Fibroblast of lung (primary cell): Measurements from ENCODE around the gene ZNF511. TPM values are rescaled to one million over a fixed set of nuclear protein-coding genes. Genes with fewer than 3 reads are reported as not detected.
A peak's percentile ranks its signal among the peaks of the same experiment; 100 is the strongest.

Source experiments
- DNase-seq, 2 donors: peaks; one replicate each; pipeline versions ENCODE4 v3.0.0 to v3.0.0-alpha.2; 2010; ENCODE audit warnings: low read depth in 2 of 2
- H2AFZ ChIP-seq: 2 replicates; pipeline ENCODE4 v1.5.1; 2012; ENCODE audit warnings: low read length, control low read depth, inconsistent platforms
- H3K27ac ChIP-seq: 2 replicates; pipeline ENCODE4 v1.5.1; 2011; ENCODE audit warnings: low read length, control low read depth; ENCODE audit not compliant: insufficient read depth
- H3K27me3 ChIP-seq: 2 replicates; pipeline ENCODE4 v1.5.1; 2011; ENCODE audit warnings: mild to moderate bottlenecking, low read length; ENCODE audit not compliant: control insufficient read depth, insufficient read depth
- H3K36me3 ChIP-seq: 2 replicates; pipeline ENCODE4 v1.5.1; 2011; ENCODE audit warnings: low read length; ENCODE audit not compliant: control insufficient read depth, insufficient read depth
- H3K4me1 ChIP-seq: 2 replicates; pipeline ENCODE4 v1.5.1; 2011; ENCODE audit warnings: low read length; ENCODE audit not compliant: control insufficient read depth, insufficient read depth; ENCODE audit errors: extremely low read depth
- H3K4me2 ChIP-seq: 2 replicates; pipeline ENCODE4 v1.5.1; 2011; ENCODE audit warnings: low read length, control low read depth; ENCODE audit not compliant: insufficient read depth; ENCODE audit errors: extremely low read depth
- H3K4me3 ChIP-seq, 4 experiments: fragments of 200-600 bp in 1 of 4; sonication (generic) in 1 of 4; replicated peaks in 1 of 4; 2 replicates each; pipeline ENCODE4 v1.5.1; 2011 to 2016; ENCODE audit warnings: low read length in 4 of 4, low read depth in 3 of 4, mild to moderate bottlenecking in 3 of 4, control low read depth in 2 of 4, inconsistent platforms in 1 of 4, mixed read lengths in 1 of 4; ENCODE audit not compliant: insufficient read depth in 1 of 4; ENCODE audit errors: control extremely low read depth in 1 of 4
- H3K79me2 ChIP-seq: 2 replicates; pipeline ENCODE4 v1.5.1; 2012; ENCODE audit warnings: mild to moderate bottlenecking, low read length, inconsistent platforms; ENCODE audit not compliant: control insufficient read depth, insufficient read depth
- H3K9ac ChIP-seq: 2 replicates; pipeline ENCODE4 v1.5.1; 2011; ENCODE audit warnings: mild to moderate bottlenecking, low read length, control low read depth; ENCODE audit not compliant: insufficient read depth
- H3K9me3 ChIP-seq: 2 replicates; pipeline ENCODE4 v1.5.1; 2012; ENCODE audit warnings: low read depth, low read length; ENCODE audit not compliant: control insufficient read depth, insufficient read depth
- H4K20me1 ChIP-seq: 2 replicates; pipeline ENCODE4 v1.5.1; 2011; ENCODE audit warnings: low read length; ENCODE audit not compliant: control insufficient read depth, insufficient read depth; ENCODE audit errors: extremely low read depth
- EZH2 ChIP-seq: IDR thresholded peaks from 2 replicates; pipeline ENCODE4 v1.5.1; 2012; ENCODE audit warnings: low read length, control low read depth, mild to moderate bottlenecking; ENCODE audit errors: missing control alignments
- polyA plus RNA-seq, 2 donors: library from polyadenylated mRNA; depleted of rRNA in 1 of 2; stranded (reverse) in 1 of 2; unstranded in 1 of 2; fragments of >200 nt; gene quantifications; 2 replicates each; pipeline ENCODE4 v1.2.1, GENCODE V29; 2011 to 2012; ENCODE audit warnings: missing spikeins in 1 of 2
- total RNA-seq: library from RNA; depleted of rRNA; stranded (reverse); fragments of >200 nt; gene quantifications from 2 replicates; pipeline ENCODE4 v1.2.1, GENCODE V29; 2014
- TF ChIP-seq, protein P1 (sequence below), 2 donors: IDR thresholded peaks in 1 of 2; conservative IDR thresholded peaks in 1 of 2; 1 replicate in 1 of 2; 2 replicates in 1 of 2; pipeline ENCODE4 v1.5.1; 2011 to 2012; ENCODE audit warnings: low read length in 2 of 2, control low read depth in 1 of 2, inconsistent platforms in 1 of 2, low read depth in 1 of 2, mild to moderate bottlenecking in 1 of 2

The ZNF511 gene
- total and polyA plus RNA-seq, 2 donors (not counting 1 experiment from before 2014, with no cell fraction given), result 18.5 to 27.7 TPM

- Histone ChIP-seq H2AFZ (no peak overlapping the region), H3K27ac (no peak overlapping the region), H4K20me1 (no peaks in the 10 kb centered on the region), H3K9me3 (no peaks in the 10 kb centered on the region), H3K9ac (no peak overlapping the region), H3K4me1 (peaks cover 13% of the 10 kb centered on the region), H3K4me3 (no peak overlapping the region), H3K4me2 (no peak overlapping the region), H3K27me3 (no peaks in the 10 kb centered on the region), H3K79me2 (no peaks in the 10 kb centered on the region), H3K36me3 (peaks cover 47% of the 10 kb centered on the region)
- TF ChIP-seq EZH2, result no peak
- TF ChIP-seq, protein P1, sequence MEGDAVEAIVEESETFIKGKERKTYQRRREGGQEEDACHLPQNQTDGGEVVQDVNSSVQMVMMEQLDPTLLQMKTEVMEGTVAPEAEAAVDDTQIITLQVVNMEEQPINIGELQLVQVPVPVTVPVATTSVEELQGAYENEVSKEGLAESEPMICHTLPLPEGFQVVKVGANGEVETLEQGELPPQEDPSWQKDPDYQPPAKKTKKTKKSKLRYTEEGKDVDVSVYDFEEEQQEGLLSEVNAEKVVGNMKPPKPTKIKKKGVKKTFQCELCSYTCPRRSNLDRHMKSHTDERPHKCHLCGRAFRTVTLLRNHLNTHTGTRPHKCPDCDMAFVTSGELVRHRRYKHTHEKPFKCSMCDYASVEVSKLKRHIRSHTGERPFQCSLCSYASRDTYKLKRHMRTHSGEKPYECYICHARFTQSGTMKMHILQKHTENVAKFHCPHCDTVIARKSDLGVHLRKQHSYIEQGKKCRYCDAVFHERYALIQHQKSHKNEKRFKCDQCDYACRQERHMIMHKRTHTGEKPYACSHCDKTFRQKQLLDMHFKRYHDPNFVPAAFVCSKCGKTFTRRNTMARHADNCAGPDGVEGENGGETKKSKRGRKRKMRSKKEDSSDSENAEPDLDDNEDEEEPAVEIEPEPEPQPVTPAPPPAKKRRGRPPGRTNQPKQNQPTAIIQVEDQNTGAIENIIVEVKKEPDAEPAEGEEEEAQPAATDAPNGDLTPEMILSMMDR (conservative IDR thresholded peaks at IDR 0.05 in 1 of 2, IDR thresholded peaks at IDR 0.05 in 1 of 2; ENCODE audit: low read depth in 1 of 2, low read length in 2 of 2), result no peak
- no peak for DNase-seq
Measured at GRCh38 chr10:133289761-133290160, 19.0 kb upstream of the ZNF511 start.

- Histone ChIP-seq H3K9ac (no peak overlapping the region), H3K4me2 (peak overlapping the region; percentile 37), H3K36me3 (peaks cover 46% of the 10 kb centered on the region), H3K79me2 (no peaks in the 10 kb centered on the region), H2AFZ (no peak overlapping the region), H4K20me1 (no peaks in the 10 kb centered on the region), H3K27ac (peak overlapping the region; percentile 54), H3K9me3 (no peaks in the 10 kb centered on the region), H3K4me1 (peaks cover 13% of the 10 kb centered on the region), H3K27me3 (no peaks in the 10 kb centered on the region), H3K4me3 (no peak overlapping the region)
- TF ChIP-seq, protein P1 (conservative IDR thresholded peaks at IDR 0.05 in 1 of 2, IDR thresholded peaks at IDR 0.05 in 1 of 2; ENCODE audit: low read depth in 1 of 2, low read length in 2 of 2), result no peak
- no peak for TF ChIP-seq EZH2
- peak; percentile 56 to 60 for DNase-seq
Measured at GRCh38 chr10:133292919-133293809, 15.6 kb upstream of the ZNF511 start.

DNA sequence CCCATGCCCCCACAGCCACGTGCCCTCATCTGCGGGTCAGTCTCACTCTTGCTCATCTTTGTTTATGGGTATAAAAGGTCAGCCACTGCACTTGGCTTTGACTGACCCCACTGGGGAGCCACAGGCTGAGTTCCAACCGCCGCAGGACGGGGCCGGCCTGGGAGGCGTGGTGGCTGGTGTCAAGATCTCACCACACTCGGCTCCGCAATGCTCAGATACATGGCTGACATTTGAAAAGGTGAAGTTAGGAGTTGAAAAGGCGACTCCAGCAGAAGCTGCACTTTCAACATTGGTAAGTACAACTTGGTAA lies 14.9 kb upstream of the ZNF511 start:
- H3K4me2 ChIP-seq, result no peak overlapping the region

More for the DNA sequence above, 14.9 kb upstream of the ZNF511 start:
- TF ChIP-seq, protein P1 (conservative IDR thresholded peaks at IDR 0.05 in 1 of 2, IDR thresholded peaks at IDR 0.05 in 1 of 2; ENCODE audit: low read depth in 1 of 2, low read length in 2 of 2), result no peak
- TF ChIP-seq EZH2, result no peak
- H3K9me3 ChIP-seq, result no peaks in the 10 kb centered on the region
- DNase-seq, result no peak
- H3K79me2 ChIP-seq, result no peaks in the 10 kb centered on the region
- peaks cover 13% of the 10 kb centered on the region for H3K4me1 ChIP-seq
- peaks cover 46% of the 10 kb centered on the region for H3K36me3 ChIP-seq
- H3K27ac ChIP-seq, result peak overlapping the region; percentile 54
- H3K27me3 ChIP-seq, result no peaks in the 10 kb centered on the region
- H3K4me3 ChIP-seq, result no peak overlapping the region
- no peaks in the 10 kb centered on the region for H4K20me1 ChIP-seq
- H3K9ac ChIP-seq, result no peak overlapping the region
- no peak overlapping the region for H2AFZ ChIP-seq
